Endothelial cell of umbilical vein (primary cell): ENCODE results near the gene BMP2. TPM values are rescaled to one million over a fixed set of nuclear protein-coding genes. Genes with fewer than 3 reads are reported as not detected.

Experiments used
- BruUV-seq: library from RNA; stranded (reverse); fragments of 400-500 nt; replicated peaks from 2 replicates; lab custom pipeline; 2021; lab: Mats Ljungman, UMichigan
- CTCF ChIA-PET: fragments of 300-600, 350-600 bp; sonication (Branson Sonifier 250); formaldehyde crosslinking; loops from one replicate; lab custom pipeline; 2021; ENCODE audit warnings: antibody characterized with exemption, inconsistent platforms; lab: Charles Lee
- POLR2A ChIA-PET: fragments of 300-600, 350-600 bp; sonication (Branson Sonifier 250); formaldehyde crosslinking; loops from one replicate; lab custom pipeline; 2021; ENCODE audit warnings: antibody characterized with exemption, inconsistent platforms; lab: Charles Lee
- DNase-seq: peaks from one replicate; pipeline ENCODE4 v3.0.0-alpha.2; 2011; ENCODE audit warnings: low read depth, low spot score
- FAIRE-seq: peaks from 2 replicates; lab custom pipeline; 2011; peaks lifted over from hg19 to GRCh38; lab: Jason Lieb, UNC
- H2AFZ ChIP-seq: 2 replicates; pipeline ENCODE4 v1.6.0; 2012; ENCODE audit warnings: low read depth, low read length, control low read depth, inconsistent platforms
- H3K27ac ChIP-seq: 2 replicates; pipeline ENCODE4 v1.5.1; 2011; ENCODE audit warnings: low read depth, mild to moderate bottlenecking, control low read depth, low read length, moderate library complexity; ENCODE audit not compliant: insufficient read depth
- H3K27me3 ChIP-seq, 2 experiments: 2 replicates each; pipeline versions ENCODE4 v1.6.0 to v1.6.1; 2011; ENCODE audit warnings: low read length in 2 of 2, mixed read lengths in 1 of 2; ENCODE audit not compliant: control insufficient read depth in 2 of 2, insufficient read depth in 2 of 2
- H3K36me3 ChIP-seq, 2 experiments: 2 replicates in 1 of 2; 3 replicates in 1 of 2; pipeline ENCODE4 v1.5.1; 2011; ENCODE audit warnings: low read length in 2 of 2, mild to moderate bottlenecking in 1 of 2, moderate library complexity in 1 of 2; ENCODE audit not compliant: control insufficient read depth in 2 of 2, insufficient read depth in 2 of 2; ENCODE audit errors: extremely low read depth in 1 of 2
- H3K4me1 ChIP-seq: 3 replicates; pipeline ENCODE4 v1.5.1; 2011; ENCODE audit warnings: mild to moderate bottlenecking, low read length; ENCODE audit not compliant: control insufficient read depth, insufficient read depth; ENCODE audit errors: extremely low read depth
- H3K4me2 ChIP-seq: 2 replicates; pipeline ENCODE4 v1.6.1; 2011; ENCODE audit warnings: low read length, control low read depth, mixed read lengths; ENCODE audit not compliant: insufficient read depth
- H3K4me3 ChIP-seq, 3 experiments: fragments of 200-600 bp in 1 of 3; sonication (generic), shearing (Covaris generic) in 1 of 3; replicated peaks in 1 of 3; 2 replicates each; pipeline ENCODE4 v1.5.1; 2011 to 2016; ENCODE audit warnings: control low read depth in 3 of 3, low read length in 3 of 3, mild to moderate bottlenecking in 2 of 3, inconsistent platforms in 1 of 3, low read depth in 1 of 3, moderate library complexity in 1 of 3; ENCODE audit not compliant: insufficient read depth in 1 of 3
- H3K79me2 ChIP-seq: 2 replicates; pipeline ENCODE4 v1.6.0; 2012; ENCODE audit warnings: low read length, inconsistent platforms; ENCODE audit not compliant: control insufficient read depth, insufficient read depth
- H3K9ac ChIP-seq: replicated peaks from 2 replicates; pipeline ENCODE3; 2011; ENCODE audit warnings: low read length, control low read depth; ENCODE audit not compliant: insufficient read depth; ENCODE audit errors: extremely low read depth
- H3K9me1 ChIP-seq: replicated peaks from 3 replicates; pipeline ENCODE4 v1.6.0; 2011; ENCODE audit warnings: mild to moderate bottlenecking, low read length; ENCODE audit not compliant: control insufficient read depth, insufficient read depth; ENCODE audit errors: extremely low read depth
- H3K9me3 ChIP-seq: replicated peaks from 2 replicates; pipeline ENCODE4 v1.5.1; 2012; ENCODE audit warnings: low read length, inconsistent platforms; ENCODE audit not compliant: control insufficient read depth, insufficient read depth
- H4K20me1 ChIP-seq: replicated peaks from 2 replicates; pipeline ENCODE3; 2011; ENCODE audit warnings: mild to moderate bottlenecking, low read length; ENCODE audit not compliant: control insufficient read depth, insufficient read depth; ENCODE audit errors: extremely low read depth
- CTCF ChIP-seq, 2 donors: IDR thresholded peaks; 1 replicate in 1 of 2; 2 replicates in 1 of 2; pipeline ENCODE4 v1.5.1; 2011; ENCODE audit warnings: low read length in 2 of 2, mild to moderate bottlenecking in 2 of 2, moderate library complexity in 2 of 2, control low read depth in 1 of 2, inconsistent platforms in 1 of 2, low read depth in 1 of 2; ENCODE audit not compliant: insufficient read depth in 1 of 2; ENCODE audit errors: extremely low read depth in 1 of 2
- EZH2 ChIP-seq: IDR thresholded peaks from 2 replicates; pipeline ENCODE4 v1.6.1; 2012; ENCODE audit warnings: borderline replicate concordance, low read depth, mild to moderate bottlenecking, moderate library complexity, low read length, inconsistent platforms; ENCODE audit not compliant: severe bottlenecking
- FOS ChIP-seq: IDR thresholded peaks from 2 replicates; pipeline ENCODE4 v1.6.1; 2011; ENCODE audit warnings: mild to moderate bottlenecking, low read length, moderate library complexity, borderline replicate concordance; ENCODE audit not compliant: insufficient read depth
- GATA2 ChIP-seq: IDR thresholded peaks from 2 replicates; pipeline ENCODE4 v1.7.0; 2011; ENCODE audit warnings: low read depth, mild to moderate bottlenecking, moderate library complexity, mixed read lengths, low read length; ENCODE audit not compliant: insufficient read length, insufficient read depth
- JUN ChIP-seq: IDR thresholded peaks from 2 replicates; pipeline ENCODE4 v1.6.1; 2011; ENCODE audit warnings: borderline replicate concordance, low read depth; ENCODE audit not compliant: insufficient read length, insufficient read depth
- MAX ChIP-seq: IDR thresholded peaks from 2 replicates; pipeline ENCODE4 v1.6.1; 2011; ENCODE audit not compliant: insufficient read depth, insufficient read length
- MYC ChIP-seq: IDR thresholded peaks from one replicate; pipeline ENCODE4 v1.6.1; 2011; ENCODE audit warnings: mild to moderate bottlenecking, low read depth, low read length
- POLR2A ChIP-seq: IDR thresholded peaks from 2 replicates; pipeline ENCODE4 v1.6.1; 2012; ENCODE audit warnings: low read depth, mild to moderate bottlenecking, control low read depth, low read length
- POLR2AphosphoS5 ChIP-seq: IDR thresholded peaks from 2 replicates; pipeline ENCODE4 v1.6.1; 2012; ENCODE audit warnings: low read depth, mild to moderate bottlenecking, control low read depth, low read length, moderate library complexity; ENCODE audit not compliant: insufficient read depth
- dilution Hi-C: fragments of 300-500 bp; cut with MboI; formaldehyde crosslinking; loops from one replicate; pipeline ENCODE4 v1.15.0; 2019; ENCODE audit warnings: low sequenced_read_pairs; ENCODE audit not compliant: extremely low pct_ligation_motif_present
- intact Hi-C: fragments of 100-400 bp; cut with micrococcal nuclease; formaldehyde crosslinking; loops from one replicate; pipeline ENCODE4 v1.10.0; 2022
- polyA plus RNA-seq, 4 experiments: library from polyadenylated mRNA; depleted of rRNA in 3 of 4; stranded (reverse) in 3 of 4; unstranded in 1 of 4; fragments of >200 nt; gene quantifications; 2 replicates each; pipeline versions ENCODE4 v1.2.1 to v1.2.3, GENCODE V29; 2011 to 2012; ENCODE audit warnings: missing spikeins in 1 of 4
- total RNA-seq: library from RNA; stranded (reverse); gene quantifications from 2 replicates; pipeline ENCODE4 v1.2.3, GENCODE V29; 2021

BMP2 gene
- total and polyA plus RNA-seq, 2 donors (not counting 3 experiments of a cell fraction or from before 2014, with no cell fraction given): 7.1 to 15.7 TPM

- peak; percentile 49 for DNase-seq
- dilution Hi-C loops (no loop called here), intact Hi-C loops (loop anchor here (2.0 to 5.0 kb wide), 7 partner anchors 22 to 1156 kb away; no protein-coding TSS in a partner anchor)
- Histone ChIP-seq H3K27ac (peak overlapping the region; percentile 61), H3K27me3 (no peaks in the 10 kb centered on the region), H3K9me3 (no peaks in the 10 kb centered on the region), H3K9ac (peak overlapping the region; percentile 83), H3K4me3 (peak overlapping the region; percentile 72 to 99 (median 92)), H2AFZ (peak overlapping the region; percentile 96), H3K4me2 (peak overlapping the region; percentile 80), H4K20me1 (no peaks in the 10 kb centered on the region), H3K36me3 (peaks cover 0 to 2% of the 10 kb centered on the region in 2 experiments), H3K79me2 (peaks cover 14% of the 10 kb centered on the region), H3K9me1 (no peaks in the 10 kb centered on the region), H3K4me1 (peaks cover 21% of the 10 kb centered on the region)
- TF ChIP-seq POLR2A (no peak), MYC (no peak), CTCF (IDR thresholded peaks at IDR 0.05; ENCODE audit: extremely low read depth in 1 of 2, insufficient read depth in 1 of 2, low read depth in 1 of 2, low read length in 2 of 2) (no peak), JUN (no peak), MAX (no peak), GATA2 (no peak), FOS (no peak), POLR2AphosphoS5 (no peak), EZH2 (no peak)
- CTCF ChIA-PET: interaction anchor here (1.4 to 3.5 kb wide), 7 partner anchors 10 to 1158 kb away, joined by 3 to 19 read pairs (median 9); no protein-coding TSS in a partner anchor
- BruUV-seq: no TSS peak
- no peak for FAIRE-seq
- POLR2A ChIA-PET: no interaction called here
Observed at GRCh38 chr20:6768228-6769140, 998 bp downstream of the BMP2 start.
